ENCODE results near the gene JMJD7. TPM values are rescaled to one million over a fixed set of nuclear protein-coding genes. Genes with fewer than 3 reads are reported as not detected.

JMJD7 gene
- total RNA-seq, 4 donors from 2014 or later: 1.9 to 10.9 (median 7.6) TPM

DNA sequence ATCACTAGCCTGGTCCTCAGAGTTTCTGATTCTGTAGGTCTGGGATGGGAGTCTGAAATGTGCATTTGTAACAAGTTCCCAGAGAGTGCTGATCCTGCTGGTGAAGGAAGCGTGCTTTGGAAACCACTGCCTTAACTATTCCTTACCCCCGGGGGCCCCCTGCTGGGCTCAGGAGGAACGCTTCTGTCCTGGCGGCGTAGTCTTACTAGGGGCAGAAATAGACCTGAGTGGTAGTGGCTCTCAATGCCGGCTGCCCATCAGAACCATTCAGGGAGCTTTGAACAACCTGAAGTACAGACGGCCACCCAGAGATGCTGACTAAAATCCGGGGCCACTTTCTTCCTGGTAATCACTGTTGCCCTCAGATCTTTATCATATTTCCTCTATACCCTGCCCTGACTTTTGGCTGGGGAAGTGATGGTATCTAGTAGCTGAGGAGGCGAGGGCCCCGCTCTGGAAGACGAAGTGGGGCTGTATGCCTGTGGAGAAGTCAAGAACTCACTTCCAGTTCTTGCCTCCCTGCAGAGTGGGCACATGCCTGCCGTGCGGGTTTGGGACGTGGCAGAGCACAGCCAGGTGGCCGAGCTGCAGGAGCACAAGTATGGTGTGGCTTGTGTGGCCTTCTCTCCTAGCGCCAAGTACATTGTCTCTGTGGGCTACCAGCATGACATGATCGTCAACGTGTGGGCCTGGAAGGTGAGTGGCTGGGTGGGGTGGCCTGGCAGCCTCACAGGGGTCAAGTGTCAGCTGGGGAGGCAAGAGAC lies 16.3 kb upstream of the JMJD7 start:
- intact Hi-C loops (cut with DNase I; ENCODE audit: low total_unique reads): loop anchor here (2.0 to 5.0 kb wide), 2 partner anchors 39 to 204 kb away; no protein-coding TSS in a partner anchor
- no peaks in the 10 kb centered on the region for H3K27me3 ChIP-seq
- DNase-seq: peak; percentile 86
- H3K9me3 ChIP-seq: no peaks in the 10 kb centered on the region
- no peak overlapping the region for H3K4me3 ChIP-seq
- peaks cover 0 to 4% (median 1%) of the 10 kb centered on the region in 4 donors for H3K4me1 ChIP-seq
- WGBS, 2 donors (ENCODE audit: low coverage in 1 of 2): 51% methylated on average over 18 of the region's 18 CpGs; no CpG with 5 or more reads in 1 of the 2 donors
- H3K27ac ChIP-seq: no peak overlapping the region
- TF ChIP-seq, protein P1, sequence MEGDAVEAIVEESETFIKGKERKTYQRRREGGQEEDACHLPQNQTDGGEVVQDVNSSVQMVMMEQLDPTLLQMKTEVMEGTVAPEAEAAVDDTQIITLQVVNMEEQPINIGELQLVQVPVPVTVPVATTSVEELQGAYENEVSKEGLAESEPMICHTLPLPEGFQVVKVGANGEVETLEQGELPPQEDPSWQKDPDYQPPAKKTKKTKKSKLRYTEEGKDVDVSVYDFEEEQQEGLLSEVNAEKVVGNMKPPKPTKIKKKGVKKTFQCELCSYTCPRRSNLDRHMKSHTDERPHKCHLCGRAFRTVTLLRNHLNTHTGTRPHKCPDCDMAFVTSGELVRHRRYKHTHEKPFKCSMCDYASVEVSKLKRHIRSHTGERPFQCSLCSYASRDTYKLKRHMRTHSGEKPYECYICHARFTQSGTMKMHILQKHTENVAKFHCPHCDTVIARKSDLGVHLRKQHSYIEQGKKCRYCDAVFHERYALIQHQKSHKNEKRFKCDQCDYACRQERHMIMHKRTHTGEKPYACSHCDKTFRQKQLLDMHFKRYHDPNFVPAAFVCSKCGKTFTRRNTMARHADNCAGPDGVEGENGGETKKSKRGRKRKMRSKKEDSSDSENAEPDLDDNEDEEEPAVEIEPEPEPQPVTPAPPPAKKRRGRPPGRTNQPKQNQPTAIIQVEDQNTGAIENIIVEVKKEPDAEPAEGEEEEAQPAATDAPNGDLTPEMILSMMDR (IDR thresholded peaks at IDR 0.05): peak; percentile 81 to 90 (median 87)
- no peak for TF ChIP-seq POLR2AphosphoS5 (IDR thresholded peaks at IDR 0.05)
- H3K36me3 ChIP-seq: peaks cover 0 to 10% (median 0%) of the 10 kb centered on the region in 4 donors
- in situ Hi-C loops (cut with MboI; ENCODE audit: low pct_ligation_motif_present in 1 of 4, low pct_unique_long_range_greater_than_20kb in 1 of 4, low sequenced_read_pairs in 3 of 4): loop anchor here in 2 of 4 donors (25.0 kb wide), 1 partner anchor 199 kb away; no protein-coding TSS in a partner anchor

DNA sequence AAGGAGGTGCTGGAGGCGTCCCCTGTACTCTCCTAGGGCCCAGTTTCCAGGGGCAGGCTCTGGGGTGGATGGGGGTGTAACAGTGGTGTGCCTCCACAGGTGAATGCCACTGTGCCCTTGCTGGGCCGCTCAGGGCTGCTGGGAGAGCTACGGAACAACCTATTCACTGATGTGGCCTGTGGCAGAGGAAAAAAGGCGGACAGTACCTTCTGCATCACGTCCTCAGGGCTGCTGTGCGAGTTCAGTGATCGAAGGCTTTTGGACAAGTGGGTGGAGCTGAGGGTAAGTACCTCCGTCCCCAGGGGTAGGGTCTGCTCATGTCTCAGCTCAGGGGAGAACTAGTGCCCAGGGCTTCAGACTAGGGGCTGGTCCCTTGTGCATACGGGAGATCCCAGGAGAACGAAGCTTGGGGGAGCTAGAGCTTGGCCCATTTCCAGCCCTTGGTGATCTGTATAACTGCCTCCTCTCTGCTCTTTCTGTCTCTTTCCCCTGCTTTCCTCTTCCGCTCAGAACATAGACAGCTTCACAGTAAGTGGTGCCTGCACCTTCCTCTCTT lies 15.0 kb upstream of the JMJD7 start:
- H3K27ac ChIP-seq: no peak overlapping the region
- H3K4me3 ChIP-seq: no peak overlapping the region
- H3K27me3 ChIP-seq: no peaks in the 10 kb centered on the region
- TF ChIP-seq, protein P1 (IDR thresholded peaks at IDR 0.05): no peak
- TF ChIP-seq POLR2A (IDR thresholded peaks at IDR 0.05) (no peak), EP300 (IDR thresholded peaks at IDR 0.05; ENCODE audit: low read depth) (no peak), POLR2AphosphoS5 (IDR thresholded peaks at IDR 0.05) (no peak)
- no peak for DNase-seq
- H3K36me3 ChIP-seq: peaks cover 0 to 20% (median 5%) of the 10 kb centered on the region in 4 donors
- peaks cover 0 to 4% (median 1%) of the 10 kb centered on the region in 4 donors for H3K4me1 ChIP-seq
- intact Hi-C loops (cut with DNase I; ENCODE audit: low total_unique reads): loop anchor here (5.0 kb wide), 1 partner anchor 206 kb away; no protein-coding TSS in a partner anchor
- H3K9me3 ChIP-seq: no peaks in the 10 kb centered on the region
- 93 to 96% methylated on average over 6 to 11 of the region's 11 CpGs for WGBS, 2 donors (ENCODE audit: low coverage in 1 of 2)
- in situ Hi-C loops (cut with MboI; ENCODE audit: low pct_ligation_motif_present in 1 of 4, low pct_unique_long_range_greater_than_20kb in 1 of 4, low sequenced_read_pairs in 3 of 4): loop anchor here in 2 of 4 donors (25.0 kb wide), 1 partner anchor 201 kb away; no protein-coding TSS in a partner anchor

DNA sequence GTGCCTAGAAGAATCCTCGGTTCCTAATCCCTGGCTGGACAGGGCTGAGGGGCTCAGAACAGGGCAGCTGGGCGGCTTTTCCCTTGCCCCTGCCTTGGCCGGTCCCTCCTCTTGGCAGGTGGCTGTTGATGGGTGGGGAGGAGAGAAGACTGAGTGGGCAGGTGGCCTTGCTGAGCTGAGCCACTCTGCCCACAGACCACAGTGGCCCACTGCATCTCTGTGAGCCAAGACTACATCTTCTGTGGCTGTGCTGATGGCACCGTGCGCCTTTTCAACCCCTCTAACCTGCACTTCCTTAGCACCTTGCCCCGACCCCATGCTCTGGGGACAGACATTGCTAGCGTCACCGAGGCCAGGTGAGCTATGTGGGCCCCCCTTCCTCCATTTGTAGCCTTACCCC lies 14.5 kb upstream of the JMJD7 start:
- intact Hi-C loops (cut with DNase I; ENCODE audit: low total_unique reads) (loop anchor here (5.0 kb wide), 1 partner anchor 206 kb away; no protein-coding TSS in a partner anchor), in situ Hi-C loops (cut with MboI; ENCODE audit: low pct_ligation_motif_present in 1 of 4, low pct_unique_long_range_greater_than_20kb in 1 of 4, low sequenced_read_pairs in 3 of 4) (loop anchor here in 2 of 4 donors (25.0 kb wide), 1 partner anchor 201 kb away; no protein-coding TSS in a partner anchor)
- 94 to 100% methylated on average over 1 to 8 of the region's 8 CpGs for WGBS, 2 donors (ENCODE audit: low coverage in 1 of 2)
- no peak overlapping the region for H3K4me3 ChIP-seq
- TF ChIP-seq, protein P1 (IDR thresholded peaks at IDR 0.05): no peak
- TF ChIP-seq POLR2AphosphoS5 (IDR thresholded peaks at IDR 0.05) (no peak), EP300 (IDR thresholded peaks at IDR 0.05; ENCODE audit: low read depth) (no peak), POLR2A (IDR thresholded peaks at IDR 0.05) (no peak)
- H3K9me3 ChIP-seq: no peaks in the 10 kb centered on the region
- H3K4me1 ChIP-seq: peaks cover 0 to 4% (median 1%) of the 10 kb centered on the region in 4 donors
- peaks cover 0 to 23% (median 7%) of the 10 kb centered on the region in 4 donors for H3K36me3 ChIP-seq
- DNase-seq: no peak
- no peak overlapping the region for H3K27ac ChIP-seq
- no peaks in the 10 kb centered on the region for H3K27me3 ChIP-seq

DNA sequence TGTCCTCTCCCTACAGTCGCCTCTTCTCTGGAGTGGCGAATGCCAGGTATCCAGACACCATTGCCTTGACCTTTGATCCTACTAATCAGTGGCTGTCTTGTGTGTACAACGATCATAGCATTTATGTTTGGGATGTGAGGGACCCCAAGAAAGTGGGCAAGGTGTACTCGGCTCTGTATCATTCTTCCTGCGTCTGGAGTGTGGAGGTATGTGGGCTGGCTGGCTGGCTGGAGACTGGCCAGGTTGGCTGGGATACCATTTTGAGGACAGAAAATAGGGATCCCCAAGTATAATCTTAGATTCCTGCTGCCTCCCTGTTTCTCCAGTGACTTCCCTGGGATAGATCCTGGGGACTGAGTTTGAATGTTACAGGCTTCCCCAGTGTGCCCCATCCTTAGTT lies 13.4 kb upstream of the JMJD7 start:
- WGBS, 2 donors (ENCODE audit: low coverage in 1 of 2): 77 to 85% methylated on average over 5 of the region's 5 CpGs
- in situ Hi-C loops (cut with MboI; ENCODE audit: low pct_ligation_motif_present in 1 of 4, low pct_unique_long_range_greater_than_20kb in 1 of 4, low sequenced_read_pairs in 3 of 4) (loop anchor here in 2 of 4 donors (25.0 kb wide), 1 partner anchor 202 kb away; no protein-coding TSS in a partner anchor), intact Hi-C loops (cut with DNase I; ENCODE audit: low total_unique reads) (loop anchor here (5.0 kb wide), 1 partner anchor 207 kb away; no protein-coding TSS in a partner anchor)
- no peaks in the 10 kb centered on the region for H3K9me3 ChIP-seq
- H3K27ac ChIP-seq: no peak overlapping the region
- peaks cover 0 to 4% (median 1%) of the 10 kb centered on the region in 4 donors for H3K4me1 ChIP-seq
- TF ChIP-seq POLR2A (IDR thresholded peaks at IDR 0.05): no peak
- no peak for TF ChIP-seq EP300 (IDR thresholded peaks at IDR 0.05; ENCODE audit: low read depth)
- no peak for TF ChIP-seq POLR2AphosphoS5 (IDR thresholded peaks at IDR 0.05)
- TF ChIP-seq, protein P1 (IDR thresholded peaks at IDR 0.05): no peak
- no peaks in the 10 kb centered on the region for H3K27me3 ChIP-seq
- H3K4me3 ChIP-seq: no peak overlapping the region
- H3K36me3 ChIP-seq: peaks cover 0 to 23% (median 11%) of the 10 kb centered on the region in 4 donors
- no peak for DNase-seq

Data from transverse colon (tissue), 4 donors.